ENCODE results near the gene CLIP3.
A peak's percentile ranks its signal among the peaks of the same experiment; 100 is the strongest.

Gene CLIP3

DNA sequence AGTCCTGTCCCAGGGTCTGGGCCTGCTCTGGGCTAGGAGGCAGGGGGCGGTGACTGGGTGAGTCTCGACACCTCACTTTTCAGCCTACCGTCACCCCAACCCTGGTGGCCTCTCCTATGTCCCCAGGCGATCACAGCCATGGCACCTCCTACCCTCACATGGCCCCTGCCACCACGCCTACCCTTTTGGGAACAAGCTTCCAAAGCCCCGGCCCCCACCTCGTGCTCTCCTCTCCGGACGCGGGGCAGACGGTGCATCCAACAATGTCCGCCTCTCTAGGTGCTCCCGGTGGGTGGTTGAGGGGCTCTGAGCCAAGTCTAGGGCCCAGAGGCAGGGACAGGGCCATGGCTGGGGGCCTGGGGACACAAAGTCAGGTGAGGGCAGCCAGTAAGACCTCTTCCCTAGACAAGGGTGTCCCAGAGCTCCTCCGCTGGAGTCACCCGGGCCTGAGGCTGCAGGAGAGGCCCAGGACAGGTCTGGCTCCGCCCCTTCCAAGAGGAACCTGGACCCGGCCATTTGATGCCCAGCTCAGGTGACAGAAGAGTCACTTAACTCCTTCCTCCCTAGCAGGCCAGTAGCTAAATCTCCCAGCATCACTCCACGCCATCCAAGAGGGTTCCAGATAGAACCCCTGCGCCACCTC lies 24.2 kb downstream of the CLIP3 start, which contains the start of gene SYNE4:
TSS of gene SYNE4 (minus strand) at position 478 of the 643 bp plus-strand sequence. CDS start at position 346, 132 bp downstream.
- DNase-seq (ENCODE audit: extremely low read depth, insufficient read length), result no peak

DNA sequence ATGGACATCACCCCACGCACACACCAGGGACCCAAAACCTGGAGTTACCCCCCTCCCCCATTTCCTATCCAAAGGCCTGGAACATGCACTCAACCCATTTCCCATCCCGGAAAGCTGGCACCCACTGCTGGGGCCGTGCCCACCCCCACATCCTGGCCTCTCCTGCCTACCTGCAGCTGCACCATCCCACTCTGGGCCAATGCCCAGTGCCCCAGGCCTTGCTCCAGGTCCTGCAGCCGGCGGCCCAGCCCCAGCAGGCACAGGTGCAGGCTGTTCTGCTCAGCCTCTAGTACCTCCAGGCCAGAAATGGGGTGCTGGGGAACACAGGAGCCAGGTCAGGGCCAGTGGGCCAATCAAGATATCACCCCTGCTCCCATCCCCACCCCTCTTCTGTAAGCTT lies 25.7 kb downstream of the CLIP3 start:
- Histone ChIP-seq H3K36me3 (ENCODE audit: control insufficient read depth, insufficient read depth, low read length) (peaks cover 7% of the 10 kb centered on the region), H3K4me3 (replicated peaks; ENCODE audit: low read depth, low read length) (no peak overlapping the region), H3K27me3 (replicated peaks; ENCODE audit: control insufficient read depth, insufficient read depth, low read length) (no peaks in the 10 kb centered on the region)
- TF ChIP-seq, protein P1, sequence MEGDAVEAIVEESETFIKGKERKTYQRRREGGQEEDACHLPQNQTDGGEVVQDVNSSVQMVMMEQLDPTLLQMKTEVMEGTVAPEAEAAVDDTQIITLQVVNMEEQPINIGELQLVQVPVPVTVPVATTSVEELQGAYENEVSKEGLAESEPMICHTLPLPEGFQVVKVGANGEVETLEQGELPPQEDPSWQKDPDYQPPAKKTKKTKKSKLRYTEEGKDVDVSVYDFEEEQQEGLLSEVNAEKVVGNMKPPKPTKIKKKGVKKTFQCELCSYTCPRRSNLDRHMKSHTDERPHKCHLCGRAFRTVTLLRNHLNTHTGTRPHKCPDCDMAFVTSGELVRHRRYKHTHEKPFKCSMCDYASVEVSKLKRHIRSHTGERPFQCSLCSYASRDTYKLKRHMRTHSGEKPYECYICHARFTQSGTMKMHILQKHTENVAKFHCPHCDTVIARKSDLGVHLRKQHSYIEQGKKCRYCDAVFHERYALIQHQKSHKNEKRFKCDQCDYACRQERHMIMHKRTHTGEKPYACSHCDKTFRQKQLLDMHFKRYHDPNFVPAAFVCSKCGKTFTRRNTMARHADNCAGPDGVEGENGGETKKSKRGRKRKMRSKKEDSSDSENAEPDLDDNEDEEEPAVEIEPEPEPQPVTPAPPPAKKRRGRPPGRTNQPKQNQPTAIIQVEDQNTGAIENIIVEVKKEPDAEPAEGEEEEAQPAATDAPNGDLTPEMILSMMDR (IDR thresholded peaks at IDR 0.05; ENCODE audit: insufficient read depth, low read length, poor library complexity, severe bottlenecking), result no peak
- no peak for DNase-seq (ENCODE audit: extremely low read depth, insufficient read length)

More for the DNA sequence above, 24.2 kb downstream of the CLIP3 start, which contains the start of gene SYNE4:
- TF ChIP-seq, protein P1 (IDR thresholded peaks at IDR 0.05; ENCODE audit: insufficient read depth, low read length, poor library complexity, severe bottlenecking), result no peak
- H3K27me3 ChIP-seq (replicated peaks; ENCODE audit: control insufficient read depth, insufficient read depth, low read length), result no peaks in the 10 kb centered on the region
- peak within 1 kb of the TSS; percentile 6 for H3K4me3 ChIP-seq (replicated peaks; ENCODE audit: low read depth, low read length)
- H3K36me3 ChIP-seq (ENCODE audit: control insufficient read depth, insufficient read depth, low read length), result peaks cover 4% of the 10 kb centered on the region

DNA sequence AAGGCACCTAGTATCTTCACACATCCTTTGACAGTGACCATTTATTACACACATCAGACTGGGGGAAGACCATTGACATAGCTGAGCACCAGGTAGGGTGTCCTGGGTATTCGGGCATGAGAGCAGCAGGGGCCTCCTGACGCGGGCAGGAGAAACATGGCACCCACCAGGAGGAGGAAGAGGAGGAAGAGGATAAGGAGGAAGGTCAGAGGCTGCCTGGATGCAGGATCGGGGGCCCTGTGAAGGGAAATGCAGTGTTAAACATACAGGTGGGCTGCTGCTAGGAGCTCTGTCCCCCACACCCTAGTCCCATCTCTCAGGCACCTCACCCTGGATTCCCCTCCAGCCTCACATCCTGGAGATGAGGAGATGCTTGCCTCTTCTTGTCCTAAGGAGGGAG lies 29.4 kb downstream of the CLIP3 start:
- Histone ChIP-seq H3K36me3 (ENCODE audit: control insufficient read depth, insufficient read depth, low read length) (peaks cover 12% of the 10 kb centered on the region), H3K27me3 (replicated peaks; ENCODE audit: control insufficient read depth, insufficient read depth, low read length) (no peaks in the 10 kb centered on the region), H3K4me3 (replicated peaks; ENCODE audit: low read depth, low read length) (no peak overlapping the region)
- no peak for DNase-seq (ENCODE audit: extremely low read depth, insufficient read length)
- TF ChIP-seq, protein P1 (IDR thresholded peaks at IDR 0.05; ENCODE audit: insufficient read depth, low read length, poor library complexity, severe bottlenecking), result no peak

DNA sequence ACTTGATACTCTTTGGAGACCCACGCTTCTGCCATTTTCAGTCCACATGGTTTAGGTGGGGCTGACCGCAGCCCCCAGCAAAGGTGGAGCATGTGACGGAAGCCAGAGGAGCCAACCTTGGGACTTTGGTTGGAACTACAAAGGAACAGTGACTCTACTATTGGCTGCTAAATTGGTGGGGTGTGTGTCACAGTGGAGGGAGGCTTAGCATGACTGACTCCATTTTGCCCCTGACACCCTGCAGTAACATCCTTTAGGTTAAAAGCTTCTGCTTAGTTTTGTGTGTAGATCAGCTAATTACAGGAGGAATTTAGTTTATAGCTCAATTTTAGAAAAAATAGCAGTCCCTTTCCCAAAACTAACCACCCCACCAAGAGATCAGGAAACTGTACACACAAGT lies 31.1 kb downstream of the CLIP3 start:
- no peak for DNase-seq (ENCODE audit: extremely low read depth, insufficient read length)
- peaks cover 16% of the 10 kb centered on the region for H3K36me3 ChIP-seq (ENCODE audit: control insufficient read depth, insufficient read depth, low read length)
- H3K27me3 ChIP-seq (replicated peaks; ENCODE audit: control insufficient read depth, insufficient read depth, low read length), result no peaks in the 10 kb centered on the region
- TF ChIP-seq, protein P1 (IDR thresholded peaks at IDR 0.05; ENCODE audit: insufficient read depth, low read length, poor library complexity, severe bottlenecking), result no peak
- H3K4me3 ChIP-seq (replicated peaks; ENCODE audit: low read depth, low read length), result no peak overlapping the region

DNA sequence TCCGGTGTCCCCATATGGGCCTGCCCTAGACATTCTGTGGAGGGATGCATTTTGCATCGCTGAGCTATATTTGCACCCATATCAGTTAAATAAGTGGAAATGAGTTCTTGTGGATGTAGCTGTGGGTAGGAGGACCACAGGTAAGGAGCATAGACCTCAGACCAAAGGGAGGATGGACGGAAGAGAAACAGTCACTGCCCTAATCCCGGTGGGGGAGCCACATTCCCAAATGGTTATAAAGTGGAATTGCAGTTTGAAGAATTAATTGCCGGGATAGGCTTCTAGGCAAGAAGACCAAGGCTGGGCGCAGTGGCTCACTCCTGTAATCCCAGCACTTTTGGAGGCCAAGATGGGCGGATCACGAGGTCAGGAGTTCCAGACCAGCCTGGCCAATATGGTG lies 35.9 kb downstream of the CLIP3 start:
- Histone ChIP-seq H3K4me3 (replicated peaks; ENCODE audit: low read depth, low read length) (no peak overlapping the region; the same call in 1 of the 2 replicates), H3K36me3 (ENCODE audit: control insufficient read depth, insufficient read depth, low read length) (peaks cover 12% of the 10 kb centered on the region), H3K27me3 (replicated peaks; ENCODE audit: control insufficient read depth, insufficient read depth, low read length) (no peaks in the 10 kb centered on the region)
- no peak for DNase-seq (ENCODE audit: extremely low read depth, insufficient read length)
- TF ChIP-seq, protein P1 (IDR thresholded peaks at IDR 0.05; ENCODE audit: insufficient read depth, low read length, poor library complexity, severe bottlenecking), result no peak
